ENCODE measurements around the gene SH2D5. TPM values are rescaled to one million over a fixed set of nuclear protein-coding genes. Genes with fewer than 3 reads are reported as not detected.

Gene SH2D5
- total and polyA plus RNA-seq, 2 donors (not counting 3 experiments of a cell fraction or from before 2014, with no cell fraction given), result 0.23 to 1.0 TPM

DNA sequence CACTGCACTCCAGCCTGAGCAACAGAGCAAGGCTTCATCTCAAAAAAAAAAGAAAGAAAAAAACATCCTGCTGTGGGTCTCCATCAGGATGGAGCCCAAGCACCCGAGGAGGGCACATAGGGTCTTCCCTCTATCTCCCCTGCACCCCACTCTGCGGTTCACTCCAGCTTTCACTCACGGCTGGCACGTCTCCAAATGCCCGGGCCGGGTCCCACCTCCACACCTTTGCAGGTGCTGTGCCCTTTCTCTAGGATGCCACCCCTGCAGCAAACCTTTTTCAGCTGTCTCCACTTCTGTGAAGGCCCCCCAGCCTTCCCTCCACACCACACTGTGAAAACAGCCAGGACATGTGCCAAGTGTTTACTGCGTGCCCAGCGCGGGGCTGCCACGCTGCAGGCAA, 48.9 kb downstream of the SH2D5 start:
- TF ChIP-seq MYC (IDR thresholded peaks at IDR 0.05; ENCODE audit: low read depth, low read length), result no peak
- TF ChIP-seq POLR2AphosphoS5 (IDR thresholded peaks at IDR 0.05; ENCODE audit: insufficient read depth, low read depth, low read length), result no peak
- TF ChIP-seq MAX (IDR thresholded peaks at IDR 0.05; ENCODE audit: insufficient read depth, insufficient read length), result no peak
- no peak for TF ChIP-seq EZH2 (IDR thresholded peaks at IDR 0.05; ENCODE audit: borderline replicate concordance, low read depth, low read length, severe bottlenecking)
- no peak for TF ChIP-seq GATA2 (IDR thresholded peaks at IDR 0.05; ENCODE audit: insufficient read depth, insufficient read length, low read depth, low read length)
- TF ChIP-seq CTCF (IDR thresholded peaks at IDR 0.05; ENCODE audit: extremely low read depth in 1 of 2, insufficient read depth in 1 of 2, low read depth in 1 of 2, low read length in 2 of 2), result no peak
- no peak for TF ChIP-seq POLR2A (IDR thresholded peaks at IDR 0.05; ENCODE audit: low read depth, low read length)
- no peak for TF ChIP-seq JUN (IDR thresholded peaks at IDR 0.05; ENCODE audit: borderline replicate concordance, insufficient read depth, insufficient read length, low read depth)
- TF ChIP-seq FOS (IDR thresholded peaks at IDR 0.05; ENCODE audit: borderline replicate concordance, insufficient read depth, low read length), result no peak
- FAIRE-seq, result no peak

More for the DNA sequence above, 48.9 kb downstream of the SH2D5 start:
- intact Hi-C loops (cut with micrococcal nuclease), result no loop called here
- ChIA-PET POLR2A (no interaction called here), CTCF (interaction anchor here (1.0 to 1.1 kb wide), 2 partner anchors 13 to 19 kb away, joined by 3 read pairs; no protein-coding TSS in a partner anchor)
- H3K79me2 ChIP-seq (ENCODE audit: control insufficient read depth, insufficient read depth, low read length), result no peaks in the 10 kb centered on the region
- no peak overlapping the region for H3K27ac ChIP-seq (ENCODE audit: insufficient read depth, low read depth, low read length)
- no peaks in the 10 kb centered on the region for H3K9me3 ChIP-seq (replicated peaks; ENCODE audit: control insufficient read depth, insufficient read depth, low read length)
- dilution Hi-C loops (cut with MboI; ENCODE audit: extremely low pct_ligation_motif_present, low sequenced_read_pairs), result no loop called here
- no peak overlapping the region for H3K9ac ChIP-seq (replicated peaks; ENCODE audit: extremely low read depth, insufficient read depth, low read length)
- no peaks in the 10 kb centered on the region for H3K27me3 ChIP-seq (ENCODE audit: control insufficient read depth in 2 of 2, insufficient read depth in 2 of 2, low read length in 2 of 2)
- no peak for DNase-seq (ENCODE audit: low read depth, low spot score)
- no TSS peak for BruUV-seq (replicated peaks)
- no peaks in the 10 kb centered on the region for H4K20me1 ChIP-seq (replicated peaks; ENCODE audit: control insufficient read depth, extremely low read depth, insufficient read depth, low read length)
- no peak overlapping the region for H3K4me2 ChIP-seq (ENCODE audit: insufficient read depth, low read length)
- H3K4me1 ChIP-seq (ENCODE audit: control insufficient read depth, extremely low read depth, insufficient read depth, low read length), result peaks cover 7% of the 10 kb centered on the region
- H3K4me3 ChIP-seq (replicated peaks in 1 of 3; ENCODE audit: insufficient read depth in 1 of 3, low read depth in 1 of 3, low read length in 3 of 3), result no peak overlapping the region
- H3K9me1 ChIP-seq (replicated peaks; ENCODE audit: control insufficient read depth, extremely low read depth, insufficient read depth, low read length), result no peaks in the 10 kb centered on the region
- no peaks in the 10 kb centered on the region for H3K36me3 ChIP-seq (ENCODE audit: control insufficient read depth in 2 of 2, extremely low read depth in 1 of 2, insufficient read depth in 2 of 2, low read length in 2 of 2)
- no peak overlapping the region for H2AFZ ChIP-seq (ENCODE audit: low read depth, low read length)

Data from endothelial cell of umbilical vein (primary cell).